Activated T-cell treated with anti-CD3 and anti-CD28 coated beads for 24 hours (primary cell): ENCODE data around the gene MED13L.

Experiments
- DNase-seq: peaks from one replicate; pipeline ENCODE4 v3.0.0-alpha.2; 2020; ENCODE audit warnings: low read depth

Gene MED13L

GRCh38 chr12:115966376-115966775, 311.1 kb downstream of the MED13L start:
- no peak for DNase-seq

GRCh38 chr12:115964626-115965025, 312.9 kb downstream of the MED13L start:
- DNase-seq = no peak

GRCh38 chr12:115964214-115964613, 313.3 kb downstream of the MED13L start:
- DNase-seq = no peak

GRCh38 chr12:115962216-115962615, 315.3 kb downstream of the MED13L start:
- DNase-seq = no peak

GRCh38 chr12:115960868-115961802, 316.4 kb downstream of the MED13L start:
- no peak for DNase-seq

GRCh38 chr12:115957686-115958290, 319.7 kb downstream of the MED13L start:
- DNase-seq = no peak

GRCh38 chr12:115956659-115957058, 320.8 kb downstream of the MED13L start:
- no peak for DNase-seq

- no peak for DNase-seq
Observed at GRCh38 chr12:115956236-115956635, 321.3 kb downstream of the MED13L start.

GRCh38 chr12:115953450-115953849, 324.0 kb downstream of the MED13L start:
- no peak for DNase-seq

- DNase-seq = no peak
Observed at GRCh38 chr12:115953031-115953430, 324.5 kb downstream of the MED13L start.

- no peak for DNase-seq
Observed at GRCh38 chr12:115950959-115951358, 326.5 kb downstream of the MED13L start.

GRCh38 chr12:115949675-115950074, 327.8 kb downstream of the MED13L start:
- no peak for DNase-seq

- no peak for DNase-seq
Observed at GRCh38 chr12:115947696-115948062, 329.8 kb downstream of the MED13L start.

- no peak for DNase-seq
Observed at GRCh38 chr12:115946867-115947695, 330.4 kb downstream of the MED13L start.

- no peak for DNase-seq
Observed at GRCh38 chr12:115946092-115946491, 331.4 kb downstream of the MED13L start.

GRCh38 chr12:115945491-115945885, 332.0 kb downstream of the MED13L start:
- DNase-seq = no peak

- no peak for DNase-seq
Observed at GRCh38 chr12:115944837-115945490, 332.5 kb downstream of the MED13L start.

- no peak for DNase-seq
Observed at GRCh38 chr12:115944392-115944742, 333.1 kb downstream of the MED13L start.

- no peak for DNase-seq
Observed at GRCh38 chr12:115943630-115944391, 333.7 kb downstream of the MED13L start.

- no peak for DNase-seq
Observed at GRCh38 chr12:115943310-115943629, 334.2 kb downstream of the MED13L start.

GRCh38 chr12:115942346-115942745, 335.1 kb downstream of the MED13L start:
- no peak for DNase-seq

- no peak for DNase-seq
Observed at GRCh38 chr12:115941362-115941761, 336.1 kb downstream of the MED13L start.
